Heart left ventricle (tissue), 13 donors: ENCODE data around the gene STX8.

Experiments used
- CTCF ChIP-seq, 12 donors: fragments of 200-600 bp; sonication (generic) in 4 of 12; IDR thresholded peaks; one replicate each; pipeline versions ENCODE4 v1.5.0 to v1.8.0; 2018 to 2022; ENCODE audit warnings: antibody characterized with exemption in 12 of 12, mild to moderate bottlenecking in 5 of 12
- POLR2A ChIP-seq, 2 donors: fragments of 450-650 bp; IDR thresholded peaks; one replicate each; pipeline ENCODE4 v1.6.1; 2017; ENCODE audit warnings: antibody characterized with exemption in 2 of 2, mild to moderate bottlenecking in 2 of 2, moderate library complexity in 2 of 2
- donor health status: ischemic (EF 13 %, LVEDD 7.1; RV severe dilation, severe dysfunction).
- donor health status: DM: no; HTN: yes; CAD: no.
- donor health status: DM: no; HTN: no; CAD: no.
- donor health status: ischemic (EF 25% LVEDD 6.9; RV normal size, moderate dysfunction).
- donor health status: ischemic (EF 25% LVEDD 5.7; RV mildly dilated, moderate dysfunction).
- donor health status: ischemic (EF 35%, LVEDD 5.7; RV mildly dilated, moderate dysfunction).
- donor health status: nonischemic (EF 11% LVEDD 7.7; RV severe dilation, severe dysfunction).
- donor health status: DM: yes; HTN: yes; CAD: no.
- donor health status: PGD.
- donor health status: ischemic (EF 29% LVEDD 5.4; RV normal size, mild dysfunction).
- donor health status: nonischemic (EF 23%, LVEDD 6.1; RV moderate dilation, normal function).

GRCh38 chr17:9254841-9255240 is 320.8 kb downstream of the STX8 start:
- no peak for TF ChIP-seq CTCF (IDR thresholded peaks at IDR 0.05)
- no peak for TF ChIP-seq POLR2A (IDR thresholded peaks at IDR 0.05)
